ENCODE measurements around the gene LRTM2. TPM values are rescaled to one million over a fixed set of nuclear protein-coding genes. Genes with fewer than 3 reads are reported as not detected.

Gene LRTM2
- total RNA-seq, 2 donors from 2014 or later, result not detected

DNA sequence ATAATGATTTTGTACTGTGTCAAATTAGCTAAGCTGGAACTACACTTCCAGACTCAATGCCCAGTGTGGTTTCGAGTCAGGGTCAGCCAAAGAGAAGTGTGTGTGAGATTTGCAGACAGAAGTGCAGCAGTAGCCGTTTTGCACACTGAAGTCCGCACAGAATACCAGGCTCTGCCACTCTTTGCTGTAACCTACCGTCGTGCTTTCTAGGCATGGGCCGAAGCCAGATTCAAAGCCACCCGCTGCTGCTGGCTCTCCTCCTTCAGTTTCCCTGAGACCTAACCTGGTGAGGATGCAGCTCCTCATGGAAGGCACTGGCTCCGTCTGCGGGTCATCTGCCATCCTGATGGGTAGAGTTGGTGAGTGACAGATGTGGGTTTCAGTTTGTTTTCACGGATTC, 48.8 kb downstream of the LRTM2 start:
- Histone ChIP-seq H3K4me3 (no peak overlapping the region), H3K36me3 (no peaks in the 10 kb centered on the region), H3K9me3 (no peaks in the 10 kb centered on the region), H3K27me3 (replicated peaks; ENCODE audit: insufficient read depth) (no peaks in the 10 kb centered on the region), H3K4me1 (ENCODE audit: control insufficient read depth in 1 of 2, low read depth in 2 of 2) (no peaks in the 10 kb centered on the region), H3K27ac (no peak overlapping the region)
- ATAC-seq (ENCODE audit: insufficient number of reproducible peaks, low FRiP score, low read depth) (no peak), DNase-seq (ENCODE audit: low spot score) (no peak)
- TF ChIP-seq, protein P1, sequence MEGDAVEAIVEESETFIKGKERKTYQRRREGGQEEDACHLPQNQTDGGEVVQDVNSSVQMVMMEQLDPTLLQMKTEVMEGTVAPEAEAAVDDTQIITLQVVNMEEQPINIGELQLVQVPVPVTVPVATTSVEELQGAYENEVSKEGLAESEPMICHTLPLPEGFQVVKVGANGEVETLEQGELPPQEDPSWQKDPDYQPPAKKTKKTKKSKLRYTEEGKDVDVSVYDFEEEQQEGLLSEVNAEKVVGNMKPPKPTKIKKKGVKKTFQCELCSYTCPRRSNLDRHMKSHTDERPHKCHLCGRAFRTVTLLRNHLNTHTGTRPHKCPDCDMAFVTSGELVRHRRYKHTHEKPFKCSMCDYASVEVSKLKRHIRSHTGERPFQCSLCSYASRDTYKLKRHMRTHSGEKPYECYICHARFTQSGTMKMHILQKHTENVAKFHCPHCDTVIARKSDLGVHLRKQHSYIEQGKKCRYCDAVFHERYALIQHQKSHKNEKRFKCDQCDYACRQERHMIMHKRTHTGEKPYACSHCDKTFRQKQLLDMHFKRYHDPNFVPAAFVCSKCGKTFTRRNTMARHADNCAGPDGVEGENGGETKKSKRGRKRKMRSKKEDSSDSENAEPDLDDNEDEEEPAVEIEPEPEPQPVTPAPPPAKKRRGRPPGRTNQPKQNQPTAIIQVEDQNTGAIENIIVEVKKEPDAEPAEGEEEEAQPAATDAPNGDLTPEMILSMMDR (IDR thresholded peaks at IDR 0.05), result no peak

GRCh38 chr12:1870086-1870485, 49.7 kb downstream of the LRTM2 start:
- no peak overlapping the region for H3K27ac ChIP-seq
- H3K9me3 ChIP-seq, result no peaks in the 10 kb centered on the region
- no peaks in the 10 kb centered on the region for H3K4me1 ChIP-seq (ENCODE audit: control insufficient read depth in 1 of 2, low read depth in 2 of 2)
- TF ChIP-seq, protein P1 (IDR thresholded peaks at IDR 0.05), result no peak
- no peaks in the 10 kb centered on the region for H3K36me3 ChIP-seq
- H3K27me3 ChIP-seq (replicated peaks; ENCODE audit: insufficient read depth), result no peaks in the 10 kb centered on the region
- ATAC-seq (ENCODE audit: insufficient number of reproducible peaks, low FRiP score, low read depth), result no peak
- no peak for DNase-seq (ENCODE audit: low spot score)
- H3K4me3 ChIP-seq, result no peak overlapping the region

- H3K4me1 ChIP-seq (ENCODE audit: control insufficient read depth in 1 of 2, low read depth in 2 of 2), result no peaks in the 10 kb centered on the region
- no peak overlapping the region for H3K27ac ChIP-seq
- ATAC-seq (ENCODE audit: insufficient number of reproducible peaks, low FRiP score, low read depth) (no peak), DNase-seq (ENCODE audit: low spot score) (no peak)
- H3K9me3 ChIP-seq, result no peaks in the 10 kb centered on the region
- TF ChIP-seq, protein P1 (IDR thresholded peaks at IDR 0.05), result no peak
- H3K4me3 ChIP-seq, result no peak overlapping the region
- no peaks in the 10 kb centered on the region for H3K27me3 ChIP-seq (replicated peaks; ENCODE audit: insufficient read depth)
- H3K36me3 ChIP-seq, result no peaks in the 10 kb centered on the region
Observed at GRCh38 chr12:1870998-1871917, 50.9 kb downstream of the LRTM2 start.

- no peaks in the 10 kb centered on the region for H3K9me3 ChIP-seq
- no peak for ATAC-seq (ENCODE audit: insufficient number of reproducible peaks, low FRiP score, low read depth)
- no peak overlapping the region for H3K27ac ChIP-seq
- no peak overlapping the region for H3K4me3 ChIP-seq
- no peaks in the 10 kb centered on the region for H3K27me3 ChIP-seq (replicated peaks; ENCODE audit: insufficient read depth)
- TF ChIP-seq, protein P1 (IDR thresholded peaks at IDR 0.05), result no peak
- no peak for DNase-seq (ENCODE audit: low spot score)
- no peaks in the 10 kb centered on the region for H3K4me1 ChIP-seq (ENCODE audit: control insufficient read depth in 1 of 2, low read depth in 2 of 2)
- no peaks in the 10 kb centered on the region for H3K36me3 ChIP-seq
Observed at GRCh38 chr12:1872001-1872400, 51.6 kb downstream of the LRTM2 start.

DNA sequence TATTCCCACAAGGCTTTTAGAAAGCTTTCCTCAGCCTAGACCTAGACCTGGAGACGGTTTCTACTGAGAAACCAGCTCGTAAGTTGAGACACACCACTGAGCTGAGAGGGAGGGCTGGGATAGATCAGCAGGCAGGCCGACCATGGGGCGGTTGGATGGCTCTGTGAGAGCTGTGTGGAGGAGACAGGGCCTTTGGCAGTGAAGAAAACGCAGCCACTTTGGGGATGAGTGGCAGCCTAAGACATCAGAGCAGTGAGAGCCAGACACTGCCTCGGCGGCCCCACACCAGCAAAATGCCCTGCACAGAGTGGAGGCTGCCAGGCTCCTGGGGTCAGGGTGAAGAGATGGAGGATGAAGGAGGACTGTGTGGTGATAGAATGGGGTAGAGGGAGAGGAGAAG, 52.1 kb downstream of the LRTM2 start:
- DNase-seq (ENCODE audit: low spot score), result no peak
- no peak for ATAC-seq (ENCODE audit: insufficient number of reproducible peaks, low FRiP score, low read depth)

More for the DNA sequence above, 52.1 kb downstream of the LRTM2 start:
- no peaks in the 10 kb centered on the region for H3K4me1 ChIP-seq (ENCODE audit: control insufficient read depth in 1 of 2, low read depth in 2 of 2)
- H3K27ac ChIP-seq, result no peak overlapping the region
- no peak overlapping the region for H3K4me3 ChIP-seq
- no peaks in the 10 kb centered on the region for H3K36me3 ChIP-seq
- H3K27me3 ChIP-seq (replicated peaks; ENCODE audit: insufficient read depth), result no peaks in the 10 kb centered on the region
- no peaks in the 10 kb centered on the region for H3K9me3 ChIP-seq
- TF ChIP-seq, protein P1 (IDR thresholded peaks at IDR 0.05), result no peak

Measured in thoracic aorta (tissue), 2 donors.